ENCODE results near the gene SAPCD2. TPM values are rescaled to one million over a fixed set of nuclear protein-coding genes. Genes with fewer than 3 reads are reported as not detected.
A peak's percentile ranks its signal among the peaks of the same experiment; 100 is the strongest.

The SAPCD2 gene
- total RNA-seq, 1 experiment from 2014 or later: 29.8 TPM

GRCh38 chr9:137015976-137016375, 54.4 kb downstream of the SAPCD2 start:
- Histone ChIP-seq H3K9me3 (ENCODE audit: control insufficient read depth, low read depth, low read length) (no peaks in the 10 kb centered on the region), H3K4ac (ENCODE audit: low read depth, low read length) (no peak overlapping the region), H3K27ac (ENCODE audit: insufficient read length, low read depth, low read length) (no peak overlapping the region), H2BK120ac (ENCODE audit: low read depth, low read length, poor library complexity, severe bottlenecking) (no peak overlapping the region), H2BK15ac (ENCODE audit: low read depth, low read length) (no peak overlapping the region), H2AK5ac (ENCODE audit: insufficient read length, low read length) (no peak overlapping the region), H3K23me2 (ENCODE audit: insufficient read length, low read depth, low read length, poor library complexity, severe bottlenecking) (no peaks in the 10 kb centered on the region), H2BK12ac (ENCODE audit: insufficient read length, low read depth, low read length) (no peak overlapping the region), H4K8ac (replicated peaks; ENCODE audit: insufficient read length, low read depth, low read length) (no peak overlapping the region), H2BK20ac (ENCODE audit: low read depth, low read length, poor library complexity, severe bottlenecking) (no peak overlapping the region), H3K4me2 (ENCODE audit: insufficient read depth, insufficient read length, low read length) (no peak overlapping the region), H2AFZ (ENCODE audit: low read length) (no peak overlapping the region), H3K23ac (ENCODE audit: insufficient read length, low read depth, low read length) (no peak overlapping the region), H3K18ac (ENCODE audit: insufficient read length, low read depth, low read length) (no peak overlapping the region), H4K5ac (ENCODE audit: insufficient read length, low read depth, low read length) (no peak overlapping the region), H3K14ac (ENCODE audit: insufficient read depth, low read length) (no peak overlapping the region; the same call in 1 of the 2 replicates), H3K4me1 (ENCODE audit: insufficient read depth, low read length) (no peaks in the 10 kb centered on the region), H3K56ac (ENCODE audit: insufficient read length, low read depth, low read length) (no peak overlapping the region), H3K79me1 (ENCODE audit: insufficient read depth, low read depth, low read length, poor library complexity, severe bottlenecking) (no peaks in the 10 kb centered on the region), H2BK5ac (ENCODE audit: insufficient read length, low read length) (no peak overlapping the region), H3K9ac (ENCODE audit: extremely low read depth, insufficient read length, low read length) (no peak overlapping the region), H3T11ph (ENCODE audit: low read length) (no peak overlapping the region), H3K79me2 (ENCODE audit: insufficient read depth, low read length) (no peaks in the 10 kb centered on the region), H4K20me1 (ENCODE audit: control insufficient read depth, insufficient read depth, insufficient read length) (peaks cover 2% of the 10 kb centered on the region), H4K91ac (ENCODE audit: insufficient read length, low read depth, low read length) (no peak overlapping the region), H3K27me3 (ENCODE audit: insufficient read depth, low read length) (no peaks in the 10 kb centered on the region)
- Mint-ChIP-seq H3K27me3 (ENCODE audit: low read depth) (no peaks in the 10 kb centered on the region; the same call in 1 of the 2 replicates), H3K27ac (no peak overlapping the region), H3K36me3 (ENCODE audit: insufficient read depth in 1 of 3, low read depth in 3 of 3) (peaks cover 4 to 13% (median 8%) of the 10 kb centered on the region in 3 experiments; a peak in 5 of 7 replicates), H3K9me3 (no peaks in the 10 kb centered on the region), H3K4me3 (peak overlapping the region in 1 of 2 experiments; percentile 25; a peak in 1 of 5 replicates), H3K4me1 (no peaks in the 10 kb centered on the region; a peak in 1 of 4 replicates)
- no peak for DNase-seq
- WGBS (ENCODE audit: extremely low coverage, insufficient read length, low lambda C conversion rate): no CpG with 5 or more reads among the region's 21 CpGs
- TF ChIP-seq CTCF (conservative IDR thresholded peaks at IDR 0.05): no peak

Measured in H9 (cell line).